Stimulated activated CD8-positive, alpha-beta memory T cell treated with anti-CD3 and anti-CD28 coated beads, Interleukin-7, amount 100 ng/mL, for 4 hours (primary cell): ENCODE results near the gene PET100.

Experiments
- DNase-seq, 2 donors: peaks; one replicate each; pipeline ENCODE4 v3.0.0-alpha.2; 2020; ENCODE audit warnings: low read depth in 2 of 2

Gene PET100

GRCh38 chr19:7650148-7650547, 20.6 kb downstream of the PET100 start:
- no peak for DNase-seq

GRCh38 chr19:7652061-7652641, 22.6 kb downstream of the PET100 start:
- peak; percentile 72 to 75 for DNase-seq

GRCh38 chr19:7654401-7654800, 24.8 kb downstream of the PET100 start:
- DNase-seq = no peak

GRCh38 chr19:7655581-7655980, 26.0 kb downstream of the PET100 start:
- no peak for DNase-seq

GRCh38 chr19:7657131-7657751, 27.6 kb downstream of the PET100 start:
- DNase-seq = no peak

GRCh38 chr19:7658219-7658686, 28.7 kb downstream of the PET100 start:
- DNase-seq = no peak

GRCh38 chr19:7661744-7662538, 32.3 kb downstream of the PET100 start:
- DNase-seq = no peak

- no peak for DNase-seq
These were observed 33.1 kb downstream of the PET100 start for GRCh38 chr19:7662657-7663056.

GRCh38 chr19:7663706-7664105, 34.1 kb downstream of the PET100 start:
- DNase-seq = no peak

GRCh38 chr19:7665076-7665475, 35.5 kb downstream of the PET100 start:
- no peak for DNase-seq

- DNase-seq = no peak
These were observed 39.2 kb downstream of the PET100 start, which contains the start of gene RETN for GRCh38 chr19:7668842-7669241. Gene RETN (plus strand): TSS chr19:7669049. CDS start chr19:7669327, 278 bp downstream.

- DNase-seq = no peak
These were observed 40.0 kb downstream of the PET100 start for GRCh38 chr19:7669641-7670040.

- no peak for DNase-seq
These were observed 40.7 kb downstream of the PET100 start for GRCh38 chr19:7670150-7670783.

GRCh38 chr19:7670790-7671189, 41.2 kb downstream of the PET100 start:
- no peak for DNase-seq

- no peak for DNase-seq
These were observed 42.9 kb downstream of the PET100 start for GRCh38 chr19:7672522-7672921.

- DNase-seq = no peak
These were observed 44.7 kb downstream of the PET100 start for GRCh38 chr19:7674010-7675005.

- DNase-seq = no peak
These were observed 46.8 kb downstream of the PET100 start for GRCh38 chr19:7676376-7676775.

- no peak for DNase-seq
These were observed 47.3 kb downstream of the PET100 start, which contains the start of gene MCEMP1 for GRCh38 chr19:7676854-7677253. Gene MCEMP1 (plus strand): TSS chr19:7677090. CDS start chr19:7677121, 31 bp downstream.

- DNase-seq = no peak
These were observed 48.2 kb downstream of the PET100 start for GRCh38 chr19:7677669-7678311.

- peak; percentile 46 to 63 for DNase-seq
These were observed 49.6 kb downstream of the PET100 start for GRCh38 chr19:7678971-7679751.
